Panc1 (cell line): ENCODE measurements around the gene PGLYRP3. TPM values are rescaled to one million over a fixed set of nuclear protein-coding genes. Genes with fewer than 3 reads are reported as not detected.

Source experiments
- ATAC-seq: fragments of 200-7000 bp; cut with Tn5 transposase; 2 replicates; pipeline ENCODE4 v1.9.1; 2020; ENCODE audit warnings: mild to moderate bottlenecking, moderate library complexity
- BruUV-seq: library from RNA; stranded (reverse); fragments of 400-500 nt; replicated peaks from 2 replicates; lab custom pipeline; 2021; lab: Mats Ljungman, UMichigan
- CTCF ChIA-PET: fragments of 300-600 bp; sonication (Branson Sonifier 250); formaldehyde crosslinking; loops from one replicate; lab custom pipeline; 2022; ENCODE audit warnings: antibody characterized with exemption; lab: Charles Lee
- POLR2A ChIA-PET: fragments of 300-600 bp; sonication (Branson Sonifier 250); formaldehyde crosslinking; loops from one replicate; lab custom pipeline; 2022; ENCODE audit warnings: antibody characterized with exemption; lab: Charles Lee
- DNase-seq: peaks from one replicate; pipeline ENCODE4 v3.0.0-alpha.2; 2010; ENCODE audit warnings: low read depth, low spot score
- H3K27ac ChIP-seq: 2 replicates; pipeline ENCODE4 v1.5.1; 2011; ENCODE audit warnings: mild to moderate bottlenecking, low read length, inconsistent platforms
- H3K27me3 ChIP-seq: fragments of 200-500 bp; sonication (Bioruptor generic); 2 replicates; pipeline ENCODE4 v1.6.0; 2014; ENCODE audit warnings: low read length, inconsistent platforms; ENCODE audit not compliant: control insufficient read depth, insufficient read depth
- H3K36me3 ChIP-seq: fragments of 200-500 bp; sonication (Bioruptor generic); 2 replicates; pipeline ENCODE4 v1.5.1; 2014; ENCODE audit warnings: inconsistent platforms, mild to moderate bottlenecking, low read length, moderate library complexity; ENCODE audit not compliant: control insufficient read depth, insufficient read depth
- H3K4me1 ChIP-seq: 2 replicates; pipeline ENCODE4 v1.5.1; 2011; ENCODE audit warnings: inconsistent platforms, mild to moderate bottlenecking, low read length, moderate library complexity; ENCODE audit not compliant: control insufficient read depth, insufficient read depth
- H3K4me3 ChIP-seq, 2 experiments: 2 replicates each; pipeline ENCODE4 v1.5.1; 2011 to 2012; ENCODE audit warnings: low read depth in 2 of 2, low read length in 2 of 2, mild to moderate bottlenecking in 2 of 2, inconsistent platforms in 1 of 2, moderate library complexity in 1 of 2
- H3K9me3 ChIP-seq: fragments of 200-500 bp; sonication (Bioruptor generic); 2 replicates; pipeline ENCODE4 v1.5.1; 2014; ENCODE audit warnings: low read depth, mild to moderate bottlenecking, inconsistent platforms, low read length, moderate library complexity; ENCODE audit not compliant: control insufficient read depth, insufficient read depth
- CTCF ChIP-seq: fragments of 450-650 bp; IDR thresholded peaks from 2 replicates; pipeline ENCODE4 v1.5.1; 2017; ENCODE audit warnings: mild to moderate bottlenecking
- POLR2AphosphoS5 ChIP-seq: IDR thresholded peaks from 2 replicates; pipeline ENCODE4 v1.6.1; 2012; ENCODE audit warnings: mild to moderate bottlenecking, low read depth, low read length, moderate library complexity
- REST ChIP-seq, 2 experiments: IDR thresholded peaks; 2 replicates each; pipeline ENCODE4 v1.6.1; 2011 to 2012; ENCODE audit warnings: low read depth in 2 of 2, control low read depth in 1 of 2, low read length in 1 of 2, mild to moderate bottlenecking in 1 of 2, moderate library complexity in 1 of 2; ENCODE audit not compliant: insufficient read depth in 1 of 2
- SIN3A ChIP-seq: IDR thresholded peaks from 2 replicates; pipeline ENCODE4 v1.6.1; 2012; ENCODE audit warnings: low read depth, mild to moderate bottlenecking, low read length, moderate library complexity, borderline replicate concordance; ENCODE audit not compliant: insufficient read depth
- TCF7L2 ChIP-seq: IDR thresholded peaks from 2 replicates; pipeline ENCODE4 v1.6.1; 2011; ENCODE audit warnings: mild to moderate bottlenecking, low read depth, low read length, inconsistent platforms
- in situ Hi-C: cut with HindIII; loops from 2 replicates; pipeline ENCODE4 v1.10.0; 2016; ENCODE audit warnings: low sequenced_read_pairs, low pct_unique_long_range_greater_than_20kb
- intact Hi-C: fragments of 100-400 bp; cut with micrococcal nuclease; formaldehyde crosslinking; loops from one replicate; pipeline ENCODE4 v1.10.0; 2022; ENCODE audit not compliant: unreplicated experiment
- total RNA-seq: library from RNA; stranded (reverse); gene quantifications from one replicate; pipeline ENCODE4 v1.2.1, GENCODE V29; 2021; ENCODE audit not compliant: unreplicated experiment

PGLYRP3 gene
- total RNA-seq, 1 experiment from 2014 or later: not detected

GRCh38 chr1:153253076-153253475, 59.7 kb downstream of the PGLYRP3 start:
- POLR2A ChIA-PET: no interaction called here

DNA sequence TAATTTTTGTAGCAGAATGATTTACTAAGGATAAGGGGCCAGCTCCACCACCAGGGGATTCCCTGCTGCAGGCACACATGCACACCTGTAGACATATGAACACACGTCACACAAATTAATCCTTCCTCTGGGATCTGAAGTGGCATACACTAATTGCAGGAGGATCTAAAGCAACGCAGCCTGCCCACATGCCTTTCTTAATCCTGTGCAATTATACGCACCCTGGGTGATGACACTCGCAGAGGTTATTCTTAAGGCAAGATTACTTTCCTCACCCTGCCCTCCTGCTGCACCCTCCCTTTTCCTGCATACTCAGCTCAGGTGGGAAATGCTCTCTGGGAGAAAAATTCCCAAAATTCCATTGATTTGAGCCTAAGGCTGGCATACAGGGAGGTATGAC, 60.8 kb downstream of the PGLYRP3 start:
- in situ Hi-C loops: no loop called here
- ChIA-PET POLR2A (no interaction called here), CTCF (no interaction called here)
- no peak overlapping the region for H3K27ac ChIP-seq
- H3K27me3 ChIP-seq: peaks cover 2% of the 10 kb centered on the region; the same call in 1 of the 2 replicates
- H3K36me3 ChIP-seq: no peaks in the 10 kb centered on the region
- no peaks in the 10 kb centered on the region for H3K4me1 ChIP-seq
- H3K4me3 ChIP-seq: no peak overlapping the region
- no peaks in the 10 kb centered on the region for H3K9me3 ChIP-seq
- ATAC-seq: no peak
- TF ChIP-seq REST (IDR thresholded peaks at IDR 0.05; ENCODE audit: insufficient read depth in 1 of 2, low read depth in 2 of 2, low read length in 1 of 2) (no peak), SIN3A (no peak), CTCF (no peak), POLR2AphosphoS5 (no peak), TCF7L2 (no peak)
- DNase-seq: no peak
- intact Hi-C loops: no loop called here
- BruUV-seq: no TSS peak

More at GRCh38 chr1:153253076-153253475, 59.7 kb downstream of the PGLYRP3 start:
- Histone ChIP-seq H3K36me3 (no peaks in the 10 kb centered on the region), H3K4me3 (no peak overlapping the region), H3K27me3 (peaks cover 2% of the 10 kb centered on the region; the same call in 1 of the 2 replicates), H3K4me1 (no peaks in the 10 kb centered on the region), H3K9me3 (no peaks in the 10 kb centered on the region), H3K27ac (no peak overlapping the region)
- in situ Hi-C loops: no loop called here
- intact Hi-C loops: no loop called here
- DNase-seq: no peak
- no peak for TF ChIP-seq SIN3A
- no peak for TF ChIP-seq POLR2AphosphoS5
- TF ChIP-seq TCF7L2: no peak
- TF ChIP-seq CTCF: no peak
- TF ChIP-seq REST (IDR thresholded peaks at IDR 0.05; ENCODE audit: insufficient read depth in 1 of 2, low read depth in 2 of 2, low read length in 1 of 2): no peak
- CTCF ChIA-PET: no interaction called here
- no TSS peak for BruUV-seq
- no peak for ATAC-seq
